Mammary microvascular endothelial cell (primary cell): ENCODE data around the gene ITM2A. TPM values are rescaled to one million over a fixed set of nuclear protein-coding genes. Genes with fewer than 3 reads are reported as not detected.

Experiments
- total RNA-seq: library from RNA; depleted of rRNA; stranded (reverse); fragments of >200 nt; gene quantifications from 2 replicates; pipeline ENCODE4 v1.2.3, GENCODE V29; 2015

Gene ITM2A
- total RNA-seq = 211 and 247 TPM in 2 replicates

DNA sequence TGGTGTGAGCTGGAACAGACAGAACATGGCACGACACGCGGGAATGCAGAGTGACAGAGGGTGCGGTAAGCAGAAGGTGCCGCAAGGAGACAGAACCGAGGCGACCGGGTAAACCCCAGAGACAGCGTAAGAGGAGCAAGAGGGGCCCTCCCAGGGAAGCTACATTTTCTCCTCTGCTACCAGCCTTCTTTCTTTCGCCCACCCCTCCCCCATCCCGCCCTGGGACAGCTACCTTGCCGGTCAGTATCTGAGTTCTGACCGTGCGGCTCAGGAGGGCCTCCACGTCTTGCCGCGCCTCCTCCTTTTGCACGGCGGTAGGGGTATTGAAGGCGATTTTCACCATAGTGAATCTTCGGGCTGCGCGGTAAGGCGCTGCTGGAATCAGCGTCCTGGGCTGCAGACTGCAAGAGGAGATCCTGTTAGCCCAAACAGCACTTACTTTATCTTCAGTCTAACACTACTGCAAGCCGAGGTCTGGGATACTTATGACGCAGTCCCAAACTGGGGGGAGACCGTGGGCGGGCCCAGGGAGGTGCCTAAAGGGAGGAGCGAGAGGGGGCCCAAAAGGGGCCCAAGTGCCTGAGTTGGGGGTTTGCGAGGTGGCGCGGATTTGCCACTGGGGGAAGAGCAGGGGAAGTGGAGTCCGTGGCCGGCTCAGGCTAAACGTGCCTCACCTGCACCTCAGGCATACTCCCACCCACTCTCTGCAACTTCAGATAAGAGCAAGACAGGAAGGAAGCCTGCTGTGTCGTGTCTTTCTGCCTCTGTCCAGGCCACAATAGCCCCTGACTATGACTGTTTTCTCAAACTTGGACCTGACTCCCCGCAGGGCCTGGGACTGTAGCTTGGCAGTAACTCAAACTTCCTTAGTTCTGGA lies at the start of gene ITM2A:
TSS of gene ITM2A (minus strand) at position 462 of the 877 bp plus-strand sequence. CDS start at position 343, 119 bp downstream.

Other genes starting within 250 kb of the ITM2A start
- gene GPR174, start 222.6 kb downstream of the ITM2A start, total RNA-seq = not detected in 2 replicates